C4-2B (cell line): ENCODE results near the gene CD180.

Experiments used
- H3K27ac ChIP-seq: fragments of 450-650 bp; 2 replicates; pipeline ENCODE4 v1.5.1; 2017
- CTCF ChIP-seq: fragments of 450-650 bp; conservative IDR thresholded peaks from 2 replicates; pipeline ENCODE4 v1.5.1; 2017; ENCODE audit warnings: mild to moderate bottlenecking
- ZFX ChIP-seq: fragments of 450-650 bp; IDR thresholded peaks from 2 replicates; pipeline ENCODE4 v1.6.1; 2017

Gene CD180

GRCh38 chr5:67141644-67142043 is 55.0 kb downstream of the CD180 start:
- TF ChIP-seq ZFX (no peak), CTCF (no peak)
- H3K27ac ChIP-seq, result no peak overlapping the region

GRCh38 chr5:67140413-67140812 is 56.2 kb downstream of the CD180 start:
- TF ChIP-seq CTCF, result no peak
- H3K27ac ChIP-seq, result no peak overlapping the region

- TF ChIP-seq CTCF (no peak), ZFX (no peak)
- no peak overlapping the region for H3K27ac ChIP-seq
Measured at GRCh38 chr5:67139030-67139429, 57.6 kb downstream of the CD180 start.

- TF ChIP-seq ZFX, result no peak
- no peak for TF ChIP-seq CTCF
- H3K27ac ChIP-seq, result no peak overlapping the region
Measured at GRCh38 chr5:67135381-67135984, 61.1 kb downstream of the CD180 start.

- no peak for TF ChIP-seq ZFX
- no peak for TF ChIP-seq CTCF
- no peak overlapping the region for H3K27ac ChIP-seq
Measured at GRCh38 chr5:67133776-67134175, 62.8 kb downstream of the CD180 start.

GRCh38 chr5:67133217-67133616 is 63.4 kb downstream of the CD180 start:
- TF ChIP-seq ZFX, result no peak
- TF ChIP-seq CTCF, result no peak
- H3K27ac ChIP-seq, result no peak overlapping the region

- H3K27ac ChIP-seq, result no peak overlapping the region
- TF ChIP-seq CTCF (no peak), ZFX (no peak)
Measured at GRCh38 chr5:67129768-67130167, 66.8 kb downstream of the CD180 start.
